Fibroblast of villous mesenchyme (primary cell): ENCODE results near the gene MPIG6B. TPM values are rescaled to one million over a fixed set of nuclear protein-coding genes. Genes with fewer than 3 reads are reported as not detected.
"Not testable (repeated sequence)": the region's sequence is repeated elsewhere in the genome, so short reads cannot be mapped to it uniquely, and the experiment has no call there.

Source experiments
- DNase-seq: peaks from one replicate; pipeline ENCODE4 v3.0.0-alpha.2; 2010; ENCODE audit warnings: low read depth
- H3K4me3 ChIP-seq: 2 replicates; pipeline ENCODE4 v1.5.1; 2011; ENCODE audit warnings: low read depth, mild to moderate bottlenecking, low read length
- CTCF ChIP-seq: IDR thresholded peaks from 2 replicates; pipeline ENCODE4 v1.5.1; 2012; ENCODE audit warnings: low read depth, mild to moderate bottlenecking, low read length; ENCODE audit not compliant: insufficient read depth
- total RNA-seq: library from RNA; depleted of rRNA; stranded (reverse); fragments of >200 nt; gene quantifications from 2 replicates; pipeline ENCODE4 v1.2.3, GENCODE V29; 2012

The MPIG6B gene
- total RNA-seq, 1 donor, result not detected

- DNase-seq, result no peak
- no peak for TF ChIP-seq CTCF
Measured at GRCh38 chr6:31708224-31708623, 14.9 kb upstream of the MPIG6B start.

GRCh38 chr6:31709157-31709556, 14.0 kb upstream of the MPIG6B start:
- not testable (repeated sequence) for H3K4me3 ChIP-seq, DNase-seq

More at GRCh38 chr6:31708224-31708623, 14.9 kb upstream of the MPIG6B start:
- no peak overlapping the region for H3K4me3 ChIP-seq

GRCh38 chr6:31710523-31711219, 12.5 kb upstream of the MPIG6B start:
- TF ChIP-seq CTCF, result no peak
- no peak overlapping the region for H3K4me3 ChIP-seq
- DNase-seq, result no peak

GRCh38 chr6:31711233-31711632, 11.9 kb upstream of the MPIG6B start:
- no peak overlapping the region for H3K4me3 ChIP-seq
- DNase-seq, result no peak
- TF ChIP-seq CTCF, result no peak

GRCh38 chr6:31712296-31712695, 10.9 kb upstream of the MPIG6B start:
- TF ChIP-seq CTCF, result no peak
- H3K4me3 ChIP-seq, result no peak overlapping the region
- no peak for DNase-seq

- no peak for DNase-seq
- TF ChIP-seq CTCF, result no peak
- no peak overlapping the region for H3K4me3 ChIP-seq
Measured at GRCh38 chr6:31713465-31713864, 9.7 kb upstream of the MPIG6B start.

- no peak for DNase-seq
- TF ChIP-seq CTCF, result no peak
- no peak overlapping the region for H3K4me3 ChIP-seq
Measured at GRCh38 chr6:31713991-31714684, 9.0 kb upstream of the MPIG6B start.
